HG03432 (cell line): ENCODE measurements around the gene IRAK3.
"Not testable (repeated sequence)": the region's sequence is repeated elsewhere in the genome, so short reads cannot be mapped to it uniquely, and the experiment has no call there.

Experiments used
- ATAC-seq: cut with Tn5 transposase; IDR thresholded peaks from one replicate; pipeline ENCODE4 v1.9.1; 2021; ENCODE audit warnings: mild to moderate bottlenecking, moderate library complexity; ENCODE audit not compliant: unreplicated experiment

IRAK3 gene

GRCh38 chr12:66211573-66211972 is 22.6 kb downstream of the IRAK3 start:
- ATAC-seq = not testable (repeated sequence)

- not testable (repeated sequence) for ATAC-seq
Measured at GRCh38 chr12:66213011-66213410, 24.0 kb downstream of the IRAK3 start.

GRCh38 chr12:66217342-66217917 is 28.4 kb downstream of the IRAK3 start:
- ATAC-seq = no peak

- no peak for ATAC-seq
Measured at GRCh38 chr12:66228462-66228861, 39.4 kb downstream of the IRAK3 start.

- ATAC-seq = peak; percentile 42
Measured at GRCh38 chr12:66232263-66232662, 43.2 kb downstream of the IRAK3 start.

GRCh38 chr12:66234037-66234693 is 45.2 kb downstream of the IRAK3 start:
- ATAC-seq = peak; percentile 83

GRCh38 chr12:66234773-66235625 is 46.0 kb downstream of the IRAK3 start:
- ATAC-seq = peak; percentile 60

- no peak for ATAC-seq
Measured at GRCh38 chr12:66235626-66236281, 46.7 kb downstream of the IRAK3 start.

- not testable (repeated sequence) for ATAC-seq
Measured at GRCh38 chr12:66236282-66236675, 47.3 kb downstream of the IRAK3 start.

- ATAC-seq = no peak
Measured at GRCh38 chr12:66236969-66237368, 48.0 kb downstream of the IRAK3 start.

- ATAC-seq = no peak
Measured at GRCh38 chr12:66237505-66238175, 48.6 kb downstream of the IRAK3 start.

- ATAC-seq = no peak
Measured at GRCh38 chr12:66239295-66239694, 50.3 kb downstream of the IRAK3 start.

- no peak for ATAC-seq
Measured at GRCh38 chr12:66240096-66240820, 51.2 kb downstream of the IRAK3 start.

GRCh38 chr12:66241061-66242043 is 52.3 kb downstream of the IRAK3 start:
- no peak for ATAC-seq

GRCh38 chr12:66242311-66242710 is 53.3 kb downstream of the IRAK3 start:
- ATAC-seq = no peak

GRCh38 chr12:66243911-66244310 is 54.9 kb downstream of the IRAK3 start:
- ATAC-seq = no peak

- ATAC-seq = no peak
Measured at GRCh38 chr12:66244446-66244845, 55.4 kb downstream of the IRAK3 start.

GRCh38 chr12:66247741-66248140 is 58.7 kb downstream of the IRAK3 start:
- ATAC-seq = no peak

GRCh38 chr12:66251049-66251448 is 62.0 kb downstream of the IRAK3 start:
- ATAC-seq = no peak
